ENCODE measurements around the gene TCF7L2. TPM values are rescaled to one million over a fixed set of nuclear protein-coding genes. Genes with fewer than 3 reads are reported as not detected.

Gene TCF7L2
- total RNA-seq, 1 donor from 2014 or later: 109 TPM

DNA sequence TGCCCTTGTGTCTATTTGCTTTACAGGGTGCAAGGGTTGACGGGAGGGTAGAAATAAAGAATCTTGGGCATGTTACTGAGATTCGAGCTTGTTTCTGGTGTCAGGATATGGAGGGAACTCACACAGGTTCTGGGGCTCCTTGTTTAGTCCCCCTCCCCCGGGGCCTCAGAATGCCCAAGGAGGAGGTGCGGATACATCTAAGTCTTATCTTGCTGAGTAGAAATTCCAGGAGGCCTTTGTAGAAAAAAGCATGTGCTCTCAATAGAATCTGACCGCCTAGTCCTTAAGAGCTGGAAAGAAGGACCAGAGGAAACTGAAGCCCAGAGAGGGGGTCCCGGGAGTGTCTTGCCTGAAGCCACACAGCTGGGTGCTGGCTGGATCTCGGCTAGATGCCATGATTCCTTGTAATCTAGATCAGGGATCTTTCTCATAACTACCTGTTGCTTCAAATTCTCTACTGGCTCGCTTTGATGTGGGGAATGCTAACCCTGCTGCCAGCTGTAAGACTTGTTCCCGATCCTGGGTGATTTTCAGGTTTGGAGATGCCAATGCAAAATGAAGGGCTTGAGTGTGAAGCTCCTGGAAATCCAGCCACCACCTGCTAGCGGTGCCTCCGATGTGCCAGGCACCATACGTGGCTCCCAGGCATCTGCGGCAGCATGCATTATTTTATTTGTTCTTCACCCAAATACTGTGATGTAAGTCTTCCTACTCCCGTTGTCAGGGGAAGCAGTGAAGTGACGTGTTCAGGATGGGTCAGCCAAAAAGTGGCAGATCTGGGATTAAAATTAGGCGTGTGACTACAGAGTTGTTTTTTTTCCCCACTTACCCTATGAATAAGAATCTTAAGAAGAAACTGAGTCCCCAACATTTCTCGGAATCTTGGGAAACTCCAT lies 226.0 kb downstream of the TCF7L2 start:
- H3K4me3 Mint-ChIP-seq (ENCODE audit: low read depth): no peak overlapping the region
- H3K9me3 Mint-ChIP-seq (ENCODE audit: low read depth): no peaks in the 10 kb centered on the region
- peaks cover 15% of the 10 kb centered on the region for H3K4me1 Mint-ChIP-seq (ENCODE audit: low read depth)
- H3K27ac Mint-ChIP-seq: no peak overlapping the region
- H3K27me3 Mint-ChIP-seq: no peaks in the 10 kb centered on the region
- TF ChIP-seq CTCF (IDR thresholded peaks at IDR 0.05; ENCODE audit: unreplicated experiment): no peak
- DNase-seq (ENCODE audit: low spot score, unreplicated experiment): no peak
- H3K36me3 Mint-ChIP-seq (ENCODE audit: insufficient read depth): no peaks in the 10 kb centered on the region

DNA sequence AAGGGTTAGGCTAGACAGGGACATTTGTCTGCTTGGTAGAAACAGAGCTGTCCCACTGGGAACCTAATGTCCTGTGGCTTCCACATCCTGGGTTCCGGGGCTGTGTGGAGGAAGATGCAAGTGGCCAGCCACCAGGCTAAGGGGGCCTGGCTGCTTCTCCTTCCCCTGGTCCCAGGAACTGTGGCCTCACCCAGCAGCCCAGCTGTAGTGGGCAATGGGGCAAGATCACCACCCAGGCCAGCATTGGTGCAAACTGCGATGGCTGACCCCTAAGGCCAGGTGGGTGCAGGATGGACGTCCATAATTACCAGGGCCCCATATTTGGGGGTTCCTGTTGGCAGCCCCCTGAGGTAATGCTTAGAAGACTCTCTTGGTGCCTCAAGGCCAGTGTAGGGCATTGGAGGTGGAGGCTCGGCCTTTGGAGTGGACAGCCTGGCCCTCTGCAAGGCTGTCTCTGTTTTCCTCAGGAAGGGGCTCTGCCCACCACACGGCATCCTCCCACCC lies 226.7 kb downstream of the TCF7L2 start:
- Mint-ChIP-seq H3K27me3 (no peaks in the 10 kb centered on the region), H3K27ac (no peak overlapping the region), H3K9me3 (ENCODE audit: low read depth) (no peaks in the 10 kb centered on the region), H3K36me3 (ENCODE audit: insufficient read depth) (no peaks in the 10 kb centered on the region), H3K4me3 (ENCODE audit: low read depth) (no peak overlapping the region), H3K4me1 (ENCODE audit: low read depth) (peaks cover 15% of the 10 kb centered on the region)
- DNase-seq (ENCODE audit: low spot score, unreplicated experiment): no peak
- TF ChIP-seq CTCF (IDR thresholded peaks at IDR 0.05; ENCODE audit: unreplicated experiment): no peak

- DNase-seq (ENCODE audit: low spot score, unreplicated experiment): no peak
- no peak for TF ChIP-seq CTCF (IDR thresholded peaks at IDR 0.05; ENCODE audit: unreplicated experiment)
- H3K27ac Mint-ChIP-seq: no peak overlapping the region
- no peaks in the 10 kb centered on the region for H3K9me3 Mint-ChIP-seq (ENCODE audit: low read depth)
- H3K27me3 Mint-ChIP-seq: no peaks in the 10 kb centered on the region
- no peak overlapping the region for H3K4me3 Mint-ChIP-seq (ENCODE audit: low read depth)
- no peaks in the 10 kb centered on the region for H3K36me3 Mint-ChIP-seq (ENCODE audit: insufficient read depth)
- peaks cover 15% of the 10 kb centered on the region for H3K4me1 Mint-ChIP-seq (ENCODE audit: low read depth)
These were observed 227.3 kb downstream of the TCF7L2 start for GRCh38 chr10:113177156-113177935.

DNA sequence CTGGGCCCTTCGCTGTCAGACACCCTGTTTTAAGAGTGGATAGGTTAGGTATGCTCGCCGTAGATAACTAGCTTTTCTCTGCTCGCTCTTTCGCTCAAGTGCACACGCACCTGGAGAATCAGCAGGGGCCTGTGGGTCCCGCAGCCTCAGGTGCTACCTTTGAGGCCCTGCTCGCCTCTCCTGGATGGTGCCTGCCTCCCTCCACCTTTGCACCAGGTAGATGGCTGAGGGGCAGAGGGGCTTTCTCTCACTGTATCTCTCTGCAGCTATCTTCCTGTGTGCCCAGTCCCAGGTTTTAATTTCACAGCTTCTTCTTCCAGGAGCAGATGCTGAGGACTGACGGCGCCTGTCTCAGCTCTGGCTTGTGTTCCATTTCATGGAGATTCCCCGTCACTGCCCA lies 227.9 kb downstream of the TCF7L2 start:
- Mint-ChIP-seq H3K4me3 (ENCODE audit: low read depth) (no peak overlapping the region), H3K36me3 (ENCODE audit: insufficient read depth) (no peaks in the 10 kb centered on the region), H3K27me3 (no peaks in the 10 kb centered on the region), H3K27ac (no peak overlapping the region), H3K4me1 (ENCODE audit: low read depth) (peaks cover 15% of the 10 kb centered on the region), H3K9me3 (ENCODE audit: low read depth) (no peaks in the 10 kb centered on the region)
- TF ChIP-seq CTCF (IDR thresholded peaks at IDR 0.05; ENCODE audit: unreplicated experiment): no peak
- DNase-seq (ENCODE audit: low spot score, unreplicated experiment): no peak

DNA sequence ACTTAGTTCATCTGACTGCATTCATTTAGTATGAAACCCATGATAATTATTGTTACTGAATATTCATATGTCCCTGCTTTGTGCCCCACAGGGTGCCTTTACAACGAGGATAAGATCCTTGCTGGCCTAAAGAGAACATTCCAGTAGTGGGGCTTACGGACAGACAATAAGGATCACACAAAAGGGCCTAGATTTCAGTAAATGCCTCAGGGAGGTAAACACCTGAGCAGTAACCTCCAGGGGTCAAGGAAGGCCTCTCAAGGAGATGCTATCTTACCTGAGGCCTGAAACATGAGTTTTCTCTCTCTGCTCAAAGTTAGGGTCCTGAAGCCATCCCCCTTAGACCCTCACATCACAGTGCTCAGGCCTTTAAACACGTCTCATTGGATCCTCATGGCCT lies 228.7 kb downstream of the TCF7L2 start:
- no peaks in the 10 kb centered on the region for H3K9me3 Mint-ChIP-seq (ENCODE audit: low read depth)
- no peak overlapping the region for H3K27ac Mint-ChIP-seq
- H3K36me3 Mint-ChIP-seq (ENCODE audit: insufficient read depth): no peaks in the 10 kb centered on the region
- TF ChIP-seq CTCF (IDR thresholded peaks at IDR 0.05; ENCODE audit: unreplicated experiment): no peak
- H3K27me3 Mint-ChIP-seq: no peaks in the 10 kb centered on the region
- peaks cover 15% of the 10 kb centered on the region for H3K4me1 Mint-ChIP-seq (ENCODE audit: low read depth)
- DNase-seq (ENCODE audit: low spot score, unreplicated experiment): no peak
- H3K4me3 Mint-ChIP-seq (ENCODE audit: low read depth): no peak overlapping the region
